CD4-positive, alpha-beta T cell treated with Interleukin-4 for 1 hour (primary cell): Measurements from ENCODE around the gene POLD2.

Source experiments
- DNase-seq, 2 donors: peaks; one replicate each; pipeline ENCODE4 v3.0.0-alpha.2; 2020 to 2022

The POLD2 gene

DNA sequence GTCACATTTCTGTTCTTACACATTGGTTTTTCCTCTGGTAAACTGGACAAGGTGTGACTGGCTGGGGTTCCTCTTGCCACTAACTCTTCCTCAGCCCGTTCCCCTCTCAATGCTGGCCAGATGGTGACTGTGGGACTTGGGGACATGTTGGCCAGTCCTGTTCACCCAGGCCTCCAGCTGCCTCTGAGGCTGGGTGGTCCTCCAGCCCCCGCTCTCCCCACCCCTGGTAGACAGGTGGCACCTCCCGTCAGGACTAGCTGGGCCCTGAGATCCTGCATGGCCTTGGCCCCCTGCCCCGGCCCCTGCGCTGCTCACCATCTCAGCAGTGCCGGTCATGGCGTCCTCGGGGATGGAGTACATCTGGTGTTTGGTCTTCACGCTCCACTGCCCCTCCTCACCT lies 28.6 kb upstream of the POLD2 start:
- no peak for DNase-seq

DNA sequence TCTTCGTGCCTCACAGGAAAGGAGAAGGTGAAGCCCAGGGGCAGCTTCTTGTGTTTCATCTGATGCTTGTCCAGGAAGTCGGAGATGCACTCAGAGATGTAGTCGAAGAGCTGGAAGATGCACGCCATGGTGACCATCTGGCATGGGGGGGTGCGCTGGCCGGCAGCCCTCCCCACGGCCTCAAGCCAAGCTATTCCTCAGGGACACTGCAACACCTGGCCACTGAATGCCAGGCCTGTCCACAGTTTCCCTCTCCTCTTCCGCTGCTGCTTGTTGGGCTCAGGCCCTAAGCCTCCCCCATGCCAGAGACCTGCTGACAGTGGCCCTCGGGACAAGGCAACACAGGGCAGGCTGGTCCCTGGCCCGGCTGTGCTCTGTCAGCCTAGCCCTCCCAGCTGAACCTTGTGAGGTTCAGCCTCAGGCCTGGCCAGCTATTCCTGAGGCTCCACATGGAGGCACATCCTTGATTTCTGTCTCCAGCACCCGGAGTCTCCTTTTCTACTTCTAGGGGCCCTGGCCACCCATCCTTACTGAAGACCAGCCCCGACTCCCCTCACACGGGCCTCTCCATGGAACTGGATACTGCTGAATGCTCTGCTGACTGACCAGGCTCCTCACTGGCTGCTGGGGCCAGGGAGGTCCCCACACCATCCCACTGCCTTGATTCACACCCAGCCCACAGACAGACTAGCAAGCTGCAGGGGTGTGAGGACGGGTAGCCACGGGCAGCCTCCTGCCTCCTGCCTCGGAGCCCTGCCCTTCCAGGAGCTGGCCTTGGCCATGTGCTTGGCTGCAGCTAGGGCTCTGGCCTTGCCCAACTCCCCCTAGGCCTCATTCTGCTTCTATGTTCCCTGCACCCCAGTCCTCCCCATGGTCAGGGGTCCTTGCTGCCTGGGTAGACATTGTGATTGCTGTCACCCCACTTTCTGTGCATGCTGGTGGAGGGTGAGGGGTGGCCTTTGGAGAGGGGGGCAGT lies 27.9 kb upstream of the POLD2 start:
- DNase-seq = no peak

DNA sequence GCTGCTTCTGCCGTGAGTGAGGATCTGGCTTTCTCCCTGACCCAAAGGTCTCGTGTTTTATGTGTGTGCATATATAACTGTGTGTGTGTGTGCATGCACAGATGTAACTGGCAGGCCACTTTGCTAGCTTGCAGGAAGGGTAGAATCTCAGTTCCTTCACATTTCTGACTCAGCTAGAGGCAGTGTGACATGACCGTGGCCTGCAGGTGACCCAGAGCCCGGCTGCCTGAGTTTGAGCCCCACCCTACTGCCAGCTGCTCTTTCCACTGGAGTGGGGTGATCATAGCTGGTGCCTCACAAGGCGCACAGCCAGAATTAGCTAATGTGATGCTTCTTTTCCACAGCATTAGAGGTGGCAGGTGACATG lies 27.1 kb upstream of the POLD2 start:
- no peak for DNase-seq

DNA sequence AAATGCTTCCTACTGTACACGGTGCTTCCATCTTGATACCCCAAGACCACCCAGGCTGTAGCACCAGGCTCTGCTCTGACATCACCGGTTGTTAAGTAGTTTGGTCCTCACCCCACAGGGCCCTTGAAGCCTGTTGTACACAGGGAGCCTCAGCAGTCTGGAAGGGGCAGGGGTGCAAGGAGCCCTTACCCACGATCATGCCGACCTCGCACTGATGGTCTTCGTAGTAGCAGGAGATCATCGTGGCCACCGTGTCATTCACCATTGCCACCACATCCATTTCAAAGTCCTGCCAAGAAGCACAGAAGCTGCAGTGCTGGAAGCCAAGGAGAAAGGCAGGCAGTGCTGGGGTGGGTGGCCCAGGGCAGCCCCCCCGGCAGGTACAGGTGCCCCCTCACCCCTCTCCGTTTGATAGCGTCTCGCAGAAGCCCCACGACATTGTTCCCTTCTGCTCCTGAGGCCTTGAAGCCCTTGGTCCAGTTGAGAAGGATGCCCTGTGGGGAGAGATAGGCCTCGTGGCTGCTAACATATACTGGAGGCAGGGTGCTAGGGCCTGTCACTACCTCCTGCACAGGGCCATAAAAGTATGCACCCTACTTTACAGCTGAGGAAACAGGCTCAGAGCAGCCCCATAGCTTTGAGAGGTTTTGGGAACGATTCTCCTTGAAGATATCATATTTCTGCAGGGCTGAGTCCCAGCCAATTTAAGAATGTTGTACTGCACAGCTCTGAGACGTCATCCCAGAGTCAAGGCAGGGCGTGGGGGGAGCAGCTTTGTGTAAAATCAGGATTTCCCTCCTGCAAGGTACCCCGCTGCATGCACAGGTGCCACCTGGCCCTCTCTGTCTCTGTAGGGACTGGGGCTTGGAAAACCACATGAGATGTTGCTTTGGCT lies 26.5 kb upstream of the POLD2 start:
- DNase-seq = no peak

DNA sequence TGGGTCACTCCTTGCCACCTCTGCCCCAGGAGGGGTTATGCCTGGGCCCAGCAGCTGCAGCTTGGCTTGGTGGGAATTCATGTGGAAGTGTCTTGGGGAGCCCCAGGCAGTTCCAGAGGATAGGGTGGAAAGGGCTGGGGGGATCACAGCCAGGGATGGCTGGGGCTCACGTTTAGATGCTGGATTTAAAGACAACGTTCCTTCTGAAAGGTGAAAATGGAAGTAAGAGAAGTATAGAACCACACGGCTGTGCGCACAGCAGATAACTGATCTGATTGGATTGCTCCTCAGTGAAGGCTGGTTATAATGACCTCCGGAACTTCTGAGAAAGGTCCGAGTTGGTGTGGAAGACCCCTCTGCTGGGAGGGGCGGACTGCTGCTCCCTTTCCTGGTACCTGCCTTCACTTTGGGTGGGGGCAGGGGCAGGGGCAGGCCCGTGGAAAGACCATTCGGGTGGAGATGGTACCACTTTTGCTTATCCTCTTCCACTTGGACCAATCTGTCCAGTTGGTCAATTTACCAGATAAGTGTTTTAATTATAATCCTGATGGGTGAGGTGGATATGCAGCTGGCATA lies 25.7 kb upstream of the POLD2 start:
- no peak for DNase-seq

DNA sequence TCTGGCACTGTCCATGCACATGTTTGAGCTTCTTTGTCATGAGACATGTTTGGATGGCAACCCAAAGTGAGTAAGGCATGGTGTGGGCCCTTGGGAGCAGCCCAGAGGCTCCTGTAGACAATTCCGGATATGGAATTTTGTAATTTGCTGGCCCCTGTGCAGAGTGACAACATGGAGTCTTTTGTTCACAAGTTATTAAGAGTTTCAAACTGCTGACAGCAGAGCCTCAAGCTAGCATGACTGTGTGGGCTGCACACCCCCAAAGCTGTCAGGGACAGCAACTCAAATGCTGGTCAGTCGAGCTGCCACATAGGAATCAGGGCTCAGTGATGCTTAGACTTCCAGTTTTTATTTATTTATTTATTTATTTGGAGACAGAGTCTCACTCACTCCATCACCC lies 24.8 kb upstream of the POLD2 start:
- no peak for DNase-seq

DNA sequence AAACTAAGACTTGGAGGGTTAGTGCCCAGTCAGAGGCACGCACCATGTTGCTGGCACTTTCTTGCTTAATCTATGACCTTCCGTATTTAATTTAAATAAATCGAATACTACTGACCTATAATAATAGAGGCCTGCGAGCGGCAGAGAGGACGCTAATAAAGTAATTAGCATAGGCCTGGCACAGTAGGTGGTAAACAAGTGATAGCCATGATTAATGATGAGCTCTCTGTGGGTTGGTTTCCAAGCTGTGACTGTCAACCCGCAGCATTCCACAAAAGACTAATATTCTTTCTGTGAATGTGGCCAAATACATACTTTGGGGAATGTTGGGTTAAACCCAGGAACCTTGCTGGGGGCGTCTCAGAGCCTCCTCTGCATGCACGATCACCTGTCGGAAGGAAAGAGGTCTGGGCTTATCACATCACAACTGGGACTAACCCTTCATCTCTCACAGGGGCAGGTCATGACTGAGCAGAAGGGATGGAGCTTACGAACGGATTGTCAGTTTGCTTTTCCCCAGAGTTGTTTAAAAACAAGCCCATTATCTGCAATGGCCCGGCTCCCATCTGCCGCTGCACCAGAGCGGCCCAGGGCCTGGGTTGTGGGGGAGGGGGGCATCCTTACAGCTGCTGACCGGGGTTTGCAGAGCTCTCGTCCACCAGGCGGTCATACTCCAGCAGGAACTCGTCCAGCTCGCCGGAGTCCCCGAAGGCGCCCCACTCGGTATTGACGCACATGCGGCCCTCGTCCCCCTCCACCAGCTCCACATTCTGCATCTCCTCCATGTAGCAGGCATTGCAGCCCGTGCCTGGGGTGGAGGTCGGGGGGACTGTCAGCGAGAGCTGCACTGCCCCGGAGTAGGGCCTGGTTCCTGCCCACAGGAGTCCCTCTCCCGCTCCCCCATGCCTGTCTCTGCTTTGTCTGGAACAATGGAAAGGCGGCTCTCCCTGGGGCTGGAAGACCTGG lies 24.0 kb upstream of the POLD2 start:
- no peak for DNase-seq

DNA sequence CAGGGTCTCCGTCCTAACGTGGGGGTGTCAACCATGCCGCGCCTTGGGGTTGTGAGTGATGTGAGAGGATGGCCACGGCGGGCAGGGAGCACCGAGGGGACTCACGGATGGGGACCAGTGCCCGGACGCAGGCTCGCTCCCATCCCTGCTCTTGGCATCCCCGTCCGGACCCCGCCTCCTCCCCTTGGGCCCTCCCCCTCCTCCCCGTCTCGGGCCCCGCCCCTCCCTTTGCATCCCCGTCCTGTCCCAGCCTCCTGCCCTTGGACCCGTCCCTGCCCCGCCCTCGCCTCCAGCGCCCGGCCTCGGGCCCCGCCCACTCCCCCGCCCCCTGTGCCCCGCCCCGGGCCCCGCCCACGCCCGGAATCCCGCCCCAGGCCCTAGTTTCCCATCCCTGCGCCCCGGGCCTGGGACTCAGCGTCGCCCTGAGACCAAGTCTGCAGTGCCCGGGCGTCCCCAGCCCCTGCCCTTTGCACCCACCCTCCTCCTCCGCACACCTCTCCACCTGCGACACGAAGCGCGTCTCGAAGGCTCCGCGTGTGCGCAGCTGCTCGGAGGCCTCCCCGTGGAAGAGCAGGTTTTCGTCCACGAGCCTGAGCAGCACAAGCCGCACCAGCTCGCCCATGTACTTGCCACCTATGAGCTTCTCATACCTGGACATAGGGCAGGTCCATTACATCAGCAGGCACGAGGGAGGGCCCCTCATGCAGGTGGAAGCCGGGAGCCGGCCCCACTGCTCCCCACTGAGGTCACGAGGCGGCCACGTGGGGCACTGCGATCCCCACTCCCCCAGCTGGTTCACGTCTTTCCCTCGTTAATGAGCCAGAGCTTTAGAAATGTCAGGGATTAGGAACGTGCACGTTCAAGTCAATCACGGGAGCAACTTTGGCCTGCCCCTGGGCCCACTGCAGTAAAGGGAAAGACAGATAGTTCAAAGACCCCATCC lies 22.9 kb upstream of the POLD2 start:
- peak; percentile 71 to 79 for DNase-seq

DNA sequence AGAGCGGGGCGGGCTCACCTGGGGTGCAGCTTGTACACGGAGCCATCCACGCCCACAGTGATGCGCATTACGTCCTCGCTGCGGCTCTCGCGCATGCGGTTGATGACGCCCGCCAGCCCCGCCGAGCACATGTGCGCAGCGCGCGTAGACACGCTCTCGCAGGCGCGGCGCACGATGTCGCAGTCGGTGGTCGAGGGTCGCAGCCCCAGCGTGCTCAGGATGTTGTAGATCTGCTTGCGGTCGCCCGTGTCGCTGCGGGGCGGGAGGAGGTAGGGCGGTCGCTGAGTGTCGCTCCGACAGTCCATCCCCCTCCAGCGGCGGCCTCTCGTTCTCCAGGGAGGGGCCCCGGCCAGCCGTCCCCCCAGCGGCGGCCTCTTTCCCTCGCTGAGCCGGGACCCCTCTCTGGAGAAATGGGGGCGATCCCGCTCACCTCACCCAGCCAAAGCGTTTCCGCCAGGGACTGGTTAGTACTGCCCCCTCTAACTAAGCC lies 22.2 kb upstream of the POLD2 start:
- DNase-seq = peak; percentile 66 to 69

DNA sequence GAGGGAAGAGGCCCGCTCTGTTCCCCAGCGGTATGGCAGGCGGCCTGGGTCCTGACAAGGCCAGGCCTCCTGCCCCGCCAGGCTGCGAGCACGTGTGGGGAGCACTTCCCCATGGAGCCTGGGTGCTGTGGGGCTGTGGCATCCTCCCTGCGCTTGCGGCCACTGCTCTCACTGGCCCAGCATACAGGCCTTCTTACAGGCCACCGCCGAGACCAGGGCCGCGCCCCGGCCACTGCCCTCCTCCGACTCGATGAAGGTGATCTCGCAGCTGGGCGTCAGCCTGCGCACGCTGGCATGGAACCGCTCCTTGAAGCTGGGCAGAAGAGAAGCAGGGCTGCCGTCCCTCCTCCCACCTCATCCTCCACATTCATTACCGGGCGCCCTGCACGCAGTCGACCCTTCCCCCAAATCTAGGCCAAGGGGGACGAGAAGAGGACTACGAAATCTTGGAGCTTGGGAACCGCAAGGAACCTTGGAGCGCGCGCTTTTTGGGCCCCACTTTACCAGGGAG lies 21.7 kb upstream of the POLD2 start:
- DNase-seq = no peak

DNA sequence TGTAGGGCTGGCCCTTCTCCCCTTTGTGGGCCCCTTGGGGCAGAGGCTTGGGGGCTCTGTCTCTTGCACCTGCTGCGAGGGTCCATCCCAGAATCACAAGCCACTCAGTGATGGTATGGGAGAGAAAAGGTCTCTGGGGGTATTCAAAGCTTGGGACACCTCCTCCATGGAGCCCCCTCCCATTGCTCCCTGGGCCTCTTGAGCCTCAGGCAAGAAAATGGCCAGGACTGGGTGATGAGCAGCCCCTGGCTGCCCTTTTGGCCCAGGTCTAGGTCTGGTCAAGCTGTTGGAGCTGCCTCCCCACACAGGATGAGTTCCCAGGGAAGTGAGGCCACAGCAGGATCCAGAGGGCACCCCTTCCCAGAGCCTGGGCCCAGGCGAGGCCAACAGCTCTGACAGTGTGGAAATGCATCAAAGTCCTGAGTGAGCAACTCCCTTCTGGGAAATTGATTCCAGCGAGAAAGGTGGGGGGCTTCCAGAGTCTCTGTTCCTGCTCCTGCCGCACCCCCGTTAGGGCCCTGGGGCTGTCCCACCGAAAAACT lies 21.1 kb upstream of the POLD2 start:
- DNase-seq = no peak

DNA sequence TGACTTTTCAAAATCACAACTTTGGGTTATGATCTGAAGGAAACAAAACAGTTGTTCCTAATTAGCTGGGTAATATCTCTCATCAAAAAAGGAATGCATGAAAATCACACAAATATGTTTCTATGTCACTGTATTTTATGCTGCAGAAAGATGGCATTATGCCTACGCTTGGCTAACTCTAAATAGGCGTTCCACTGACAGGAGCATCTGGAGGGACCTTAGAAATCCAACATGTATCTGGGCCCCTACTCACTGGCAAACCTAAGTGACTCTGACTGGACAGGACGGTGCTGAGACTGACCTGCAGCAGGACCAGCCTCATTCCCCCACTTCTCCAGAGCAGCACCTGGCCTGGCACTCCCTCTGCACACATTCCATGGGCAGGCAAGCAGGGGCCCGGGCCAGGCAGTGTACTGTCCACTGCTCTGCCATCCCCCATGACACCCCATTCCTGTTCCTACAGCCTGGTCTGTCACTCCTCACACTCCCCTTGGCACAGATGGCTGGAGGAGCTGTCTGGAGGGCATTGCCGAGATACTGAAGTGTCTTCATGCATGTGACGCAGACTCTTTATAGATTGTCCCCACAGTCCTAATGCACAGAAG lies 20.4 kb upstream of the POLD2 start:
- DNase-seq = no peak

DNA sequence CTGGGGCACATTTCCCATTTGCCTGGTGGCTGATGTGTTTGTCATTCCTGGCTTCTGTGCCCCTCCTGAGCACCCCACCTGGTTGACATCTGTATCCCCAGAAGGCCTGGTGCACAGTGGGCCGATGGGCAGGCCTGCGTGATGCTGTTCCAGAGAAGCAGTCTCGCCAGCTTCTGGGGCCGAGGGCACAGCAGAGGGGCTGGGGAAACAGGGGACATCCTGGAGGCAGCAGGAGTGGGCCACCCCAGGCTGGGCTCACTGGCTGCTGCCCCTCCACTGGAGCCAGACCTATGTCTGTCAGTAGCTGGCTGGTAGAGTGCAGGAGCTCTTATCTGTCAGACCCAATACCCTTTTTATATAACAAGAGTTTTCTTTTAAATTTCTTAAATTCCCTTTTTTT lies 18.7 kb upstream of the POLD2 start:
- DNase-seq = no peak

DNA sequence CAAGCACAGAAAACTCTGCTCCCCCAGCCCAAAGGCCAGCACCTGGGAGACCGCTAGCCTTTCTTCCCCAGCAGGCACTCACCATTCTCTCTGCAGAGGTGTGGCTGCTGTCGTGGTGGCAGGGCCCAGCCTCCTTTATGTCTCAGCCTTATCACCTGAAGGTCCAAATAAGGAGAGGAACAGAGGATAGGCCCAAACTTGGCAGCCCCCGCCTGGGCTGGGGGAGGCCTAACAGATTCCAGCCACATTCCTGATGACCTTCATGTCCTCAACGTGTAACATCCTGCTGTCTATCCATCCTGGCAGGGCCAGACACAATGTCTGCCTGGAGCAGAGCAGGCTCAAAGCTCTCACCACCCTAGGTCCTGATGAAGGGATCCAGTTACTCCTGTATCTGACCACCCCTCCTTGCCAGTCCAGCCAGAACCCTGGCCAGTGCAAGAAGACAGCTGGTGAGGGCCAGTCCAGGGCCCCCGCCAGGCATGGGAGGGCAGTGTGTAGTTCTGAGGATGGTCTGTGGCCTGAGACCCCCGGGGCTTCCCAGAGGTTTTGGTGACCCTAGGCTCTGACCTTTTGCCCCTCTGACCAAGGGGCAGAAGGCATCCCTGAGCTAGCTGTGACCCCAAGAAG lies 18.0 kb upstream of the POLD2 start, which contains the start of gene MYL7:
Gene MYL7 (minus strand): TSS at position 112 of the 630 bp plus-strand sequence. CDS start 27 bp downstream, at position 85.
- no peak for DNase-seq

DNA sequence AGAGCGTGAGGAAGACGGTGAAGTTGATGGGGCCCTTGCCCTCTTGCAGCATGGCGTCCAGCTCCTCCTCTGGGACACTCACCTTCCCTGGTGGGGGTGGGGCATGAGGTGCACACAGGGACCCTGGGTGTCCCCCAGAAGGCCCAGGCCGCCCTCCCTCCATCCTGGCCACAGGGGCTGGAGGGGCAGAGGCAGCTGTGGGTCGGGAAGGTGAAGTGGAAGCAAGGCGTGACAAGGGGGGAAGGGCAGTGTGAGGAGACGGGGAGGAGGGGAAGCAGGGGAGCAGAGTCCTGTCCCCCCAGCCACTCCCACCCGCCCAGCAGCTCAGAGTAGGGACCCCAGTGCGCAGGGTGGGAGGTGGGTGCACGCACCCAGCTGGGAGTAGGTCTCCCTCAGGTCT lies 17.0 kb upstream of the POLD2 start:
- DNase-seq = no peak

DNA sequence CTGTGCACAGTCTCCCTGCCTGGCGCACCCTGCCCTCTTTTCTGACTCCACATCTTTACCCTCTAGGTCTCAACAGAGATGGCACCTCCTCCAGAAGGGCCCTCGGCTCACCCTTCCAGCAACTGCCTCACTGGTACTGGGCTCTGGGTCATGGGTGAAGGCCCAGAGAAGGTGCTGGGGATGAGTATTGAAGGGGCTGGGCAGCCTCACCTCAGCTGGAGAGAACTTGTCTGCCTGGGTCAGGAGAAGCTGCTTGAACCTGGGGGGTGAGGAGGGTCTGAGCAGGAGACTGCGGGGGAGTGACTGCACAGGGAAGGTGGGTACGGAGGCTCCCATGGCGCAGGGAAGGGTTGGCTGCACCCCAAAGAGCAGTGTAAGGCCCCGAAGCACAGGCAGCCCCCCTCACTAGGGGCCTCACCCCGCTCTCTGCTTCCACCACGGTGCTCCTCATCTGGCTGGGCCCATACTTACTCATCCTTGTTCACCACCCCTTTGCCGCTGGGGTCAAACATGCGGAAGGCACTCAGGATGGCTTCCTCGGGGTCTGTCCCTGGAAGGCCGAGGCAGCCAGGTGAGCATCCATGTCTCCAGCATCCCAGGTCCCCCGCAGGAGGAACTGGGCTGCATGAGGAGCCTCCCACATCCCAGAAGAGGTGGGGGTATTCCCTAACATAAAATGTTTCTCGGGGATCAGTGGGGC lies 16.1 kb upstream of the POLD2 start:
- DNase-seq = no peak

DNA sequence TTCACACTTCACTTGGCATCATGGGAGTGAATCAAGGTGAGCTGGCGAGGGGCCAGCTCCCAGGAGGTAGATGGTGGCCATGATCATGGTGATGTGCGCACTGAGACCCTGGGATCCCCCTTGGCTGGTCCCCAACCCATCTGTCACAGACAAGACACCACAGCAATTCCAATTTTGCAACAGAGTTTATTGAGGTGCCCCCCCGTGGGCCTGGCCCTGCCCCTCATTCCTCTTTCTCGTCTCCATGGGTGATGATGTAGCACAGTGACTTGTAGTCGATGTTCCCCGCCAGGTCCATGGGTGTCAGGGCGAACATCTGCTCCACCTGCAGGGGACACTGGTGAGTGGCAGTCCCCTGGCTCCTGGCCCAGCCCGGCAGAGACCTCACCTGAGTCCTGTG lies 15.3 kb upstream of the POLD2 start:
- DNase-seq = no peak

DNA sequence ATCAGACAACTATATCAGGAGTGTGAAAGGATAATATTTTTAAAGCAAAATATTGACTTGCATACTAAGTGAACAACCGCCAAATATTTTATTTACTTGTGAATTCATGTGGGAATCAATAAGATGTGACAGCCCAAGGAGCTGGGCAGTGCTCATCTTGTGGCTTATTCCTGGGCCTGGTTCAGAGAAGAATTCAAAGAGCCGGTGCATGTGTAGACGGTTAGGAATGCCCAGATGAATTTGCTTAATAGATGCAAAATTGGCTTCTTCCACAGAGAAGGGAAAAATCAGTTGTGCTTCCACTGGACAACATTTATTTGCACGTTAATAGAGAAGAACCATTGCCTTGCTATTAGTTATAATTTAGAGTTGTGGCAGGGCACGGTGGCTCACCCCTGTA lies 13.4 kb upstream of the POLD2 start:
- DNase-seq = no peak
